ENCODE data around the gene DOCK8.
"Not testable (repeated sequence)": the region's sequence is repeated elsewhere in the genome, so short reads cannot be mapped to it uniquely, and the experiment has no call there.

GRCh38 chr9:169757-170156, 44.9 kb upstream of the DOCK8 start:
- not testable (repeated sequence) for TF ChIP-seq CTCF, POLR2A (IDR thresholded peaks at IDR 0.05)
